Measurements from ENCODE around the gene USP24.
"Not testable (repeated sequence)": the region's sequence is repeated elsewhere in the genome, so short reads cannot be mapped to it uniquely, and the experiment has no call there.

The USP24 gene

DNA sequence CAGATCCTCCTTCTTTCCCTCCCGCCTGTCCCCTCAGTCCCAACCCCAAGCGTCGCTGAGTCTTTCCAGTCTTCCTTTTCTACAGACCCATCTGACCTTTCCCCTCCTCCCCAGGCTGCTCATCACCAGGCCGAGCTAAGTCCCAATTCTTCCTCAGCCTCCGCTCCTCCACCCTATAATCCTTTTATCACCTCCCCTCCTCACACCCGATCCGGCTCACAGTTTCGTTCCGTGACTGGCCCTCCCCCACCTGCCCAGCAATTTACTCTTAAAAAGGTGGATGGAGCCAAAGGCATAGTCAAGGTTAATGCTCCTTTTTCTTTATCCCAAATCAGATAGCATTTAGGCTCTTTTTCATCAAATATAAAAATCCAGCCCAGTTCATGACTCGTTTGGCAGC lies 191.0 kb downstream of the USP24 start:
- not testable (repeated sequence) for DNase-seq

DNA sequence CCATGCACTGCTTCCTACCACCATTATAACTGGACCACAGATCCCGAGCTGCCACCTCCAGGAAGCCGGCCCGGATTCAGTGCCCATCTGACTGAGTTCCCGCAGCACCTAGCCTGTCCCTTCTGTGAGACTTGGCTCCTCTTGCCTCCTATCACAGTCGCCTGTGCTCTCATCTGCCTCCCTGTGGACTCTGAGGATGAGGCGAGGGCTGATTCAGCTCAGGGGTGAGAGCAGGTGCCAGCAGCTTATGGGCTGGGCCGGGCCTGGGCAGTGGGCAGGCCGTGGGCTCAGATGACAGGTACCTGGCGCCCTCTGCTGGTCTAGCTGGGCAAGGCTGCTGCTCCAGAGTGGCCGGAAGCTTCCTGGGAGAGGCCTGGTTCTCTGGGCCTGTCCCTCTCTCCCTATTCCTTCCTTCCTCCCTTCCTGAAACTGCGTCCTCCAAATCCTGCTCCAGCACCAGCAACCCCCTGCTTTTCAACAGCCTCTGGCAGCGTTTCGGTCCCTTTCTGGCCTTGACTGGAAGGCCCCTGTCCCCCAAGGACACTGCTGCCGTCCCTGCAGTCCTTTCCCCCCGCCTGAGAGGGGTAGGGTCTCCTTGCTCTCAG lies 193.1 kb downstream of the USP24 start:
- peak; percentile 46 for DNase-seq

DNA sequence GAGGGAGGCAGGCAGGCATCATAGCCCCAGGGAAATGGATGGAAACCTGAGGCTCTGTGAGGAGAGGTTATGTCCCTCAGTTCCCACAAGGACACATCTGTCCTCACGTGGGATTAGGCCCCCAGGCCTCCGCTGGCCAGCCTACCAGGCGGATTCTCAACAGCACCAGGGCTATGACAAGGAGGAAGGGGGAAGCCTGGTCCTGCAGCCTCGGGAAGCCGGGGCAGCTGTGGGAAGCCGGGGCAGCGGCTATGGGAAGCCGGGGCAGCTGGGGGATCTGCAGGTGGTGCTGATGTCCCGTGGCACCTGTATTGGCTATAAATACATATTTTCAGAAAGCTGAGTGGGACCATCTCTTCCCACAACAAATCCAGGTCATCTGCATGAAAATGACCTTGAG lies 196.8 kb downstream of the USP24 start:
- no peak for DNase-seq

All from CD4-positive, alpha-beta T cell treated with Interleukin-15 for 1 hour (primary cell).